Stromal cell of bone marrow (primary cell): Measurements from ENCODE around the gene GRAMD4.

ENCODE experiments used
- DNase-seq: peaks from one replicate; pipeline ENCODE4 v3.0.0-alpha.2; 2012; ENCODE audit warnings: low read depth

GRAMD4 gene

GRCh38 chr22:46673205-46673604, 53.0 kb downstream of the GRAMD4 start:
- no peak for DNase-seq

- no peak for DNase-seq
Measured at GRCh38 chr22:46673662-46674236, 53.6 kb downstream of the GRAMD4 start.

GRCh38 chr22:46674367-46674781, 54.2 kb downstream of the GRAMD4 start:
- DNase-seq = no peak

GRCh38 chr22:46674906-46675305, 54.7 kb downstream of the GRAMD4 start:
- DNase-seq = no peak

GRCh38 chr22:46675479-46675878, 55.3 kb downstream of the GRAMD4 start:
- DNase-seq = no peak

- no peak for DNase-seq
Measured at GRCh38 chr22:46675938-46676337, 55.8 kb downstream of the GRAMD4 start.

GRCh38 chr22:46676479-46676878, 56.3 kb downstream of the GRAMD4 start:
- DNase-seq = no peak

GRCh38 chr22:46676881-46677280, 56.7 kb downstream of the GRAMD4 start:
- DNase-seq = no peak

GRCh38 chr22:46677323-46678002, 57.3 kb downstream of the GRAMD4 start:
- DNase-seq = no peak

- DNase-seq = no peak
Measured at GRCh38 chr22:46678003-46678657, 57.9 kb downstream of the GRAMD4 start.

GRCh38 chr22:46678785-46679700, 58.9 kb downstream of the GRAMD4 start:
- no peak for DNase-seq

- no peak for DNase-seq
Measured at GRCh38 chr22:46679706-46680269, 59.6 kb downstream of the GRAMD4 start.

- no peak for DNase-seq
Measured at GRCh38 chr22:46681010-46681409, 60.8 kb downstream of the GRAMD4 start.

GRCh38 chr22:46682011-46682731, 62.0 kb downstream of the GRAMD4 start:
- no peak for DNase-seq

GRCh38 chr22:46684706-46685105, 64.5 kb downstream of the GRAMD4 start:
- no peak for DNase-seq

GRCh38 chr22:46686221-46687047, 66.2 kb downstream of the GRAMD4 start:
- DNase-seq = no peak

- no peak for DNase-seq
Measured at GRCh38 chr22:46687048-46687444, 66.9 kb downstream of the GRAMD4 start.

- DNase-seq = no peak
Measured at GRCh38 chr22:46687460-46687859, 67.3 kb downstream of the GRAMD4 start.

GRCh38 chr22:46688949-46689348, 68.8 kb downstream of the GRAMD4 start:
- DNase-seq = no peak

- DNase-seq = no peak
Measured at GRCh38 chr22:46690146-46690545, 70.0 kb downstream of the GRAMD4 start.
